SU-DHL-6 (cell line): ENCODE results near the gene CTNNBIP1.

Source experiments
- CTCF ChIP-seq: fragments of 200-600 bp; sonication (generic); IDR thresholded peaks from one replicate; pipeline ENCODE4 v1.5.1; 2017; ENCODE audit warnings: antibody characterized with exemption, mild to moderate bottlenecking, low read length, moderate library complexity; ENCODE audit not compliant: insufficient read depth, poor library complexity, severe bottlenecking
- EZH2phosphoT487 ChIP-seq: fragments of 200-600 bp; sonication (generic), shearing (Covaris generic); conservative IDR thresholded peaks from 2 replicates; pipeline ENCODE4 v1.6.1; 2018; ENCODE audit warnings: mild to moderate bottlenecking, antibody characterized with exemption, low read length, moderate library complexity, mixed read lengths

- TF ChIP-seq CTCF, result no peak
- TF ChIP-seq EZH2phosphoT487, result no peak
Observed at GRCh38 chr1:9904596-9904995, 5.5 kb downstream of the CTNNBIP1 start.
